ENCODE measurements around the gene AKAP9. TPM values are rescaled to one million over a fixed set of nuclear protein-coding genes. Genes with fewer than 3 reads are reported as not detected.

AKAP9 gene
- total RNA-seq, 2 experiments from 2014 or later: 32.4 to 41.7 TPM

GRCh38 chr7:92108821-92109220, 168.2 kb downstream of the AKAP9 start:
- Mint-ChIP-seq H3K4me3 (no peak overlapping the region), H3K27ac (no peak overlapping the region), H3K9me3 (no peaks in the 10 kb centered on the region), H3K27me3 (no peaks in the 10 kb centered on the region), H3K36me3 (ENCODE audit: low read depth) (peaks cover 52% of the 10 kb centered on the region), H3K4me1 (no peaks in the 10 kb centered on the region)
- POLR2A ChIA-PET: interaction anchor here (1.4 kb wide), 1 partner anchor 14 kb away, joined by 4 read pairs; no protein-coding TSS in a partner anchor
- DNase-seq: no peak
- CTCF ChIA-PET: no interaction called here

- H3K36me3 Mint-ChIP-seq (ENCODE audit: low read depth): peaks cover 68% of the 10 kb centered on the region
- no peak for DNase-seq
- H3K4me1 Mint-ChIP-seq: no peaks in the 10 kb centered on the region
- CTCF ChIA-PET: no interaction called here
- H3K4me3 Mint-ChIP-seq: no peak overlapping the region
- H3K9me3 Mint-ChIP-seq: no peaks in the 10 kb centered on the region
- no peak overlapping the region for H3K27ac Mint-ChIP-seq
- H3K27me3 Mint-ChIP-seq: no peaks in the 10 kb centered on the region
- POLR2A ChIA-PET: no interaction called here
These were observed 170.2 kb downstream of the AKAP9 start for GRCh38 chr7:92110857-92111256.

GRCh38 chr7:92115821-92116220, 175.2 kb downstream of the AKAP9 start:
- DNase-seq: no peak
- peaks cover 74% of the 10 kb centered on the region for H3K36me3 Mint-ChIP-seq (ENCODE audit: low read depth)
- H3K4me1 Mint-ChIP-seq: peaks cover 4% of the 10 kb centered on the region
- H3K9me3 Mint-ChIP-seq: peaks cover 2% of the 10 kb centered on the region
- POLR2A ChIA-PET: interaction anchor here (0.9 to 1.4 kb wide), 2 partner anchors 16 to 18 kb away, joined by 3 read pairs; partner anchors contain the start of gene CYP51A1
- no peak overlapping the region for H3K4me3 Mint-ChIP-seq
- no peak overlapping the region for H3K27ac Mint-ChIP-seq
- CTCF ChIA-PET: no interaction called here
- no peaks in the 10 kb centered on the region for H3K27me3 Mint-ChIP-seq

GRCh38 chr7:92116949-92117348, 176.3 kb downstream of the AKAP9 start:
- Mint-ChIP-seq H3K36me3 (ENCODE audit: low read depth) (peaks cover 80% of the 10 kb centered on the region), H3K27me3 (no peaks in the 10 kb centered on the region), H3K27ac (no peak overlapping the region), H3K9me3 (peaks cover 3% of the 10 kb centered on the region), H3K4me3 (no peak overlapping the region), H3K4me1 (peaks cover 5% of the 10 kb centered on the region)
- no peak for DNase-seq
- CTCF ChIA-PET: no interaction called here
- POLR2A ChIA-PET: interaction anchor here (1.4 kb wide), 1 partner anchor 17 kb away, joined by 3 read pairs; no protein-coding TSS in a partner anchor

DNA sequence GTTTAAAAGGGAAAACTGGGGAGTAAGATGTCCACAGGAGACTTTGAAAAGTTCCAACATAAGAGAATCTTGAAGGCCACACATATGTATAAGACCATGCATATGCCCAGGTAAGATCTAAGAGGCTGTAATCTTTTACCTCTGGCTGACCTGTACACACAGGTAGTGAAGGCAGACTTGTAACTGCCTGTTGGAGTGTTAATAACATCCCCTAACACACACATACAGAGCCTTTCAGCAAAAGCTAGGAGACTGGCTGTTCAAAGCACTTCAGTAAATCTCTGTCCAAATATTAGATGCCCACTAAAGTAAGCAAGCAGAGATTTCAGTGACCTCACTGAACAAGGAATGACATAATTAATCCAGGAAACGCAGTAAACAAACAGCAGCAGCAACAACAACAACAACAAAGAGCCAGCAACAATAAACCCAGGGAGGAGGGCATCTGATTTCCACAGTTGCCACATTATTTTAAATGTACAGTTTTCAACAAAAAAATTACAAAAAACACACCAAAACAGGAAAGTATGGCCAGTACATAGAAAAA, 178.6 kb downstream of the AKAP9 start:
- peaks cover 5% of the 10 kb centered on the region for H3K4me1 Mint-ChIP-seq
- CTCF ChIA-PET: no interaction called here
- no peak for DNase-seq

DNA sequence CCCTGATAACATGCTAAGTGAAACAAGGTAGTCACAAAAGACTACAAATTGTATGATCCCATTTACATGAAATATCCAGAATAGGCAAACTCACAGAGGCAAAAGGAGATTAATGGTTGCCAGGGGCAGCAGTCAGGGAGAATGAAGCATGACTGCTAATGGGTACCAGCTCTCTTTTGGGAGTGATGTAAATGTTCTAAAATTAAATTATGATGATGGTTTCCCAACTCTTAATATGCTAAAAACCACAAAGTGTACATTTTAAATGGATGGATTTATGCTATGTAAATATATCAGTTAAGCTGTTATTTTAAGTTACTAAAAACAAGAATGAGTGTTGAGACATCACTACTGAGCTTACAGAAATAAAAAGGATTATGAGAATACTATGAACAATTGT, 181.0 kb downstream of the AKAP9 start:
- Mint-ChIP-seq H3K27ac (no peak overlapping the region), H3K4me1 (peaks cover 5% of the 10 kb centered on the region), H3K27me3 (no peaks in the 10 kb centered on the region), H3K9me3 (peaks cover 3% of the 10 kb centered on the region), H3K36me3 (ENCODE audit: low read depth) (peaks cover 78% of the 10 kb centered on the region), H3K4me3 (no peak overlapping the region)
- POLR2A ChIA-PET: interaction anchor here (1.2 kb wide), 1 partner anchor 13 kb away, joined by 4 read pairs; the partner anchor contains the start of gene CYP51A1
- CTCF ChIA-PET: no interaction called here
- no peak for DNase-seq

More for the DNA sequence above, 178.6 kb downstream of the AKAP9 start:
- POLR2A ChIA-PET: interaction anchor here (0.6 kb wide), 1 partner anchor 12 kb away, joined by 3 read pairs; no protein-coding TSS in a partner anchor
- Mint-ChIP-seq H3K27ac (no peak overlapping the region), H3K36me3 (ENCODE audit: low read depth) (peaks cover 82% of the 10 kb centered on the region), H3K9me3 (peaks cover 3% of the 10 kb centered on the region), H3K27me3 (no peaks in the 10 kb centered on the region), H3K4me3 (no peak overlapping the region)

DNA sequence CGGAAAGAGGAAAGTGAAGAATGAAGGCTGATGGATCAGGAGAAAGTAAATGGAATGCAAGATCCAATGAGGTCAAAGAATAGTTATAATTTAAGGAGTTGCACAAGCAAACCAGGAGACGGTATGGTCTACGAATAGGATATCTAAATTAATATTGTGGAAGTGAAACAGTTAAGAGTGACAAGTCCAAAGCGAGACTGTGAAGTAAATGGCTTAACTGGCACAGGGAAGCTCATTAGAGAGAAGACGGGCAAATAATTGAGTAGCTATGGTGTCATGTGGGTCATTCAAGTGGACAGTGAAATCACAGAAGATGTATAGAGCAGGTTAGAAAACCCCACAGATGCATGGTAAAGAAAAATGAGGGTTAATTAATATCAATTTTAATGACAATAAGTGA, 190.4 kb downstream of the AKAP9 start:
- peaks cover 64% of the 10 kb centered on the region for H3K36me3 Mint-ChIP-seq (ENCODE audit: low read depth)
- no peak for DNase-seq
- H3K4me3 Mint-ChIP-seq: no peak overlapping the region
- H3K9me3 Mint-ChIP-seq: no peaks in the 10 kb centered on the region
- no peaks in the 10 kb centered on the region for H3K27me3 Mint-ChIP-seq
- ChIA-PET POLR2A (interaction anchor here (1.0 kb wide), 1 partner anchor 12 kb away, joined by 3 read pairs; no protein-coding TSS in a partner anchor), CTCF (interaction anchor here (1.6 to 2.2 kb wide), 2 partner anchors 317 to 398 kb away, joined by 3 to 9 read pairs; partner anchors contain the start of genes GATAD1 and RBM48)
- H3K27ac Mint-ChIP-seq: no peak overlapping the region
- peaks cover 36% of the 10 kb centered on the region for H3K4me1 Mint-ChIP-seq

GRCh38 chr7:92131764-92132330, 191.2 kb downstream of the AKAP9 start:
- no peak for DNase-seq
- CTCF ChIA-PET: interaction anchor here (1.0 to 2.2 kb wide), 4 partner anchors 17 to 397 kb away, joined by 3 to 9 read pairs (median 4); partner anchors contain the start of genes ANKIB1, GATAD1, KRIT1 and RBM48
- Mint-ChIP-seq H3K27ac (no peak overlapping the region), H3K27me3 (no peaks in the 10 kb centered on the region), H3K36me3 (ENCODE audit: low read depth) (peaks cover 58% of the 10 kb centered on the region), H3K4me1 (peaks cover 37% of the 10 kb centered on the region), H3K9me3 (no peaks in the 10 kb centered on the region), H3K4me3 (peak overlapping the region; percentile 18)
- POLR2A ChIA-PET: interaction anchor here (1.0 to 4.4 kb wide), 2 partner anchors 12 to 316 kb away, joined by 3 to 28 read pairs; partner anchors contain the start of gene GATAD1

DNA sequence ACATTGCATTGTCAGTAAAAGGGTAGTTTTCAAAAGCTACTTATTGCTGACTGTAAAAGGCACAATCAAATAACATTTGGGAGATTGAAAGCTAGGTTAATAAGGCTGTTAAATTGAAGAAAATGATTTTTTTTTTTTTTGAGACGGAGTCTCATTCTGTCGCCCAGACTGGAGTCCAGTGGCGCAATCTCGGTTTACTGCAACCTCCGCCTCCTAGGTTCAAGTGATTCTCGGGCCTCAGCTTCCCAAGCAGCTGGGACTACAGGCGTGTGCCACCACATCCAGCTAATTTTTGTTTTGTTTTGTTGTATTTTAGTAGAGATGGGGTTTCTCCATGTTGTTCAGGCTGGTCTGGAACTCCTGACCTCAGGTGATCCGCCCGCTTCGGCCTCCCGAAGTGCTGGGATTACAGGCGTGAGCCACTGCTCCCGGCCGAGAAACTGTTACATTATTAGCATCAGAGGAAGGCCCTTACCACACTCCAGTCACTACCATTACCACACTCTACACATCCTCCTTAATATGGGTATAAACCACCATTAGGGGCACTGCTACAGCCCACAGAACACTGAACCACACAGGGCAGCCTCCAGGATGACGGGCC, 192.6 kb downstream of the AKAP9 start:
- ChIA-PET POLR2A (interaction anchor here (1.2 to 4.4 kb wide), 4 partner anchors 113 to 396 kb away, joined by 3 to 36 read pairs (median 24); partner anchors contain the start of genes AKAP9, ANKIB1, GATAD1 and KRIT1), CTCF (interaction anchor here (0.6 to 2.2 kb wide), 7 partner anchors 16 to 314 kb away, joined by 3 to 9 read pairs (median 4); partner anchors contain the start of genes ANKIB1, GATAD1, KRIT1 and LRRD1)
- H3K27ac Mint-ChIP-seq: peak overlapping the region; percentile 95
- peaks cover 41% of the 10 kb centered on the region for H3K4me1 Mint-ChIP-seq
- peaks cover 46% of the 10 kb centered on the region for H3K36me3 Mint-ChIP-seq (ENCODE audit: low read depth)
- H3K9me3 Mint-ChIP-seq: no peaks in the 10 kb centered on the region
- no peaks in the 10 kb centered on the region for H3K27me3 Mint-ChIP-seq
- peak overlapping the region; percentile 90 for H3K4me3 Mint-ChIP-seq
- no peak for DNase-seq

GRCh38 chr7:92133737-92134270, 193.1 kb downstream of the AKAP9 start:
- H3K27me3 Mint-ChIP-seq: peaks cover 1% of the 10 kb centered on the region

DNA sequence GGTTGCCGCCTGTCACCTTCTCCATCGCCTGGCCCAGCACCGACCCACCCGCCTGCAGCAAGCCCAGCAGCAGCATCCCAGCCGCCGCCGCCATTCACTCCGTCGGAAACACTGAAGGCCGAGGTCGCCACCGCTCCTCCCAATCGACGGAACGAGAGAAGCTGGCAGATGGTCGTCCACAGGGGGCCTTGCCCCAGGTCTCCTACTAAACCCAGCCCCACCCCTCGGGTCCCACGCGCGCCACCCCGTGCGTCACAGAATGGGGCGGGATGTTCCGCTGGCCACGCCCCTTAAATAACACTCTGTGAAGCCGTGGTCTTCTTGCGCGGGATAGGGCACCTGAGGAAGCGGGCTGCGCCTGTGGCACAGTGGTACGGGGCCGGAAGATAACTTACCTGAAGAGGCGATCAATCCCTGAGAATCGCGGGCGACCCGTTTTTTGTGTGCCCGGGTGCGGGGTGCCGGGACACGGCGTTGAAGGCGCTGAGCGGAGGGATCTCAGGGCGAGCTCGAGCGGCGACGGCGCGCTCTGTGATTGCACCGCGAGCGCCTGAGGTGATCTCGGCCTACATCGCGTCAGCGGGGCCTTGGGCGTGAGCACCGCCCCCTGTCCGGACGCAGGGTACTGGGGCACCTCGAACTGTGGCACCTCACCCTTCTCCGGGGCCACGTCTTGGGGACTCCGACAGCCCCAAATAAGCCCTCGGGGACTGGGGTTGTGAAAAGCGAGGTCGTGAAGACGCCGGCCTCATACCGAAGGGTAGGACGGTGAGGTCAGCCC, 193.8 kb downstream of the AKAP9 start, which contains the start of gene CYP51A1:
TSS of gene CYP51A1 (minus strand) at position 207 of the 781 bp plus-strand sequence. CDS start at position 94, 113 bp downstream.
- peak; percentile 93 for DNase-seq
- Mint-ChIP-seq H3K27ac (peak within 1 kb of the TSS; percentile 95), H3K9me3 (no peaks in the 10 kb centered on the region), H3K4me3 (peak within 1 kb of the TSS; percentile 90), H3K4me1 (peaks cover 41% of the 10 kb centered on the region), H3K36me3 (ENCODE audit: low read depth) (peaks cover 38% of the 10 kb centered on the region), H3K27me3 (peaks cover 1% of the 10 kb centered on the region)
- ChIA-PET POLR2A (interaction anchor here (0.7 to 4.4 kb wide), 10 partner anchors 10 to 394 kb away, joined by 3 to 36 read pairs (median 4); partner anchors contain the start of genes AKAP9, ANKIB1, GATAD1 and KRIT1), CTCF (interaction anchor here (0.9 to 2.2 kb wide), 7 partner anchors 9 to 394 kb away, joined by 3 to 5 read pairs (median 3); partner anchors contain the start of genes GATAD1, MTERF1, PEX1 and RBM48)

More at GRCh38 chr7:92133737-92134270, 193.1 kb downstream of the AKAP9 start:
- peaks cover 41% of the 10 kb centered on the region for H3K4me1 Mint-ChIP-seq
- no peaks in the 10 kb centered on the region for H3K9me3 Mint-ChIP-seq
- DNase-seq: peak; percentile 68
- peak overlapping the region; percentile 95 for H3K27ac Mint-ChIP-seq
- CTCF ChIA-PET: interaction anchor here (0.9 to 2.2 kb wide), 4 partner anchors 8 to 254 kb away, joined by 3 to 5 read pairs (median 3); partner anchors contain the start of gene MTERF1
- peak overlapping the region; percentile 90 for H3K4me3 Mint-ChIP-seq
- peaks cover 43% of the 10 kb centered on the region for H3K36me3 Mint-ChIP-seq (ENCODE audit: low read depth)
- POLR2A ChIA-PET: interaction anchor here (0.7 to 4.4 kb wide), 7 partner anchors 9 to 395 kb away, joined by 3 to 36 read pairs (median 4); partner anchors contain the start of genes AKAP9, ANKIB1, GATAD1 and KRIT1
